ENCODE measurements around the gene MXRA8.

GRCh38 chr1:1349256-1350012, 8.9 kb downstream of the MXRA8 start, which contains the start of gene DVL1:
- TF ChIP-seq ZNF274 (IDR thresholded peaks at IDR 0.05; ENCODE audit: low read depth, low read length) = no peak
- no peak for TF ChIP-seq YY1 (IDR thresholded peaks at IDR 0.05; ENCODE audit: insufficient read depth, insufficient read length)
- no peak for TF ChIP-seq SUZ12 (IDR thresholded peaks at IDR 0.05; ENCODE audit: extremely low read depth, insufficient read depth, insufficient read length)

Data from NT2/D1 (cell line).